ENCODE measurements around the gene LPP.

LPP gene

DNA sequence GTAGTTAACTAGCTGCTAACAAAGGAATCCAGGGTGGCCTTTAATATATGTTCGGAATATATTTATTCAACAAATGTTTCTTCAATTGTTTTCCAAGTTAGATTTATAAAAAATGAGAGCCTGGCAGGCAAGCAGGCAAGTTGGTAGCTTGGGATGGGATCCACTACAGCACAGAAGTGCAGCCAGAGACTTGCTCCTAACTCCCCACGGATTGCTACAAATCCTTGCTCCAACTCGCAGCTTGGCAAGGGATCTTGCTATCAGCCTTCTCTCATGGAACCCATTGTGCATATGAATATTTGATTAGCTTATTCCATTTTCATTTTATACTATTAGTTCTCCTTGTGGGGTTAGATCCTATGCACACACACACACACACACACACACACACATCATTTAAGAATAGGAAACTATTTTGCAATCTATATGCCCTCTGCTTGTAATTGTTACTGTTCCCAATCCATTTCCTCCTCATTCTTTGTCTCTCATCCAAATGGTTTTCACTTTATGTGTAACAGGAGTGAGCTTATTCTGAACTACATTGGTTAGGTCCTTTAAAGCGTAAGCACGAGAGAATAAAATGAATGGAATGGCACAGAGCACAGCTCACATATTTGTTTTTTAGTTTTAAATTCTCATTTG is 505.6 kb downstream of the LPP start:
- no peak for DNase-seq

DNA sequence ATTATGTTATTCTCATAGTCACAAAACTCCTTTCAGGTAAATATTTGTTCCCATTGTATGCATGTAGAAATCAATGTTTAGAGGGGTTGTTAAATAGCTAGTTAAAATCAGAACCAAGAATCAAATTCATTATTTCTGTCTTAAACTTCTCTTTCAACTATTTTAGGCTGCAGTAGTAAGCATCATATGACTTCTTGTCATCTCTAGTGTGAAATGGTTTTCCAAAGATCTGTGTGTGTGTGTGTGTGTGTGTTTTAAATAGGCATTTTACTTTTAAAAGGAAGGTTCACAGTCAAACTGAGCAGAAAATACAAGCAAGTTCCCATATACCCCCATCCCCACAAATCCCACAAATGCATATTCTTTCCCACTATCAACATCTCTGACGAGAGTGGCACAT is 506.5 kb downstream of the LPP start:
- no peak for DNase-seq

DNA sequence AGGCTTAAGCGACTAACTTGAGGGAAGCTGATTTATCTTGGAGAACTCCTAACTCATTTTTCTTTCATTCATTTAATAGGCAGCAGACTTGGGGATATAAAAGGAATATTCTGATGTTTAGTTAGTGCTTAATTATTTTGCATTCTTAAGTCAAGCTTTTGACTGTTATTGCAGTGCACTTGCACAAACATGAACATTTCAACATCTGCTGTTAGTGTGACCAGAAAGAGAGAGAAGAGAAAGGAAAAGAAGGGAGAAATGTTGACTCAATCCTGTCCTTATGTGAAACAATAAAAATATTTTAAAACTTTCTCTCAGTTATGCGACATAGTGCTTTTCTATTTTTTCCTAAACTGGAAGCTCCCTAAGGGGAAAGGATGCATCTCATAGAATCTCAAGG is 507.8 kb downstream of the LPP start:
- DNase-seq, result no peak

DNA sequence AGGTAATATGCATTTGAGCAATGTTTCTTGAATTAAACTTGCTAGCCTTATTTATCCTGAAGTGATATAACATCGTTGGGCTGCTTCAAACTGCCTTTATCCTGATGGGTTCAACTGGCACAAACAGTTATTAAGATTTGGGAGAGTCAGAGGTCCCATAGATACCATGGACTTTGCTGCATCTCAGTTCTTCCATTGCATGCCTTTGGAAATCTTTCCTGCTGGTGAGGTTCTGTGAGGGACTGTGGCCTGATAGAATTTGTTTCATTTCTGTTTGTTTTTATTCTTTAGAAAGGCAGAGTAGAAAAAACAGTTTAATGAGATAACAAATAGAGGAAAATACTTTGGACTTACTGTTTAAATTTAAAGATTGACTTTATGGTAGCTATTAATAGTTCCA is 508.3 kb downstream of the LPP start:
- DNase-seq, result no peak

DNA sequence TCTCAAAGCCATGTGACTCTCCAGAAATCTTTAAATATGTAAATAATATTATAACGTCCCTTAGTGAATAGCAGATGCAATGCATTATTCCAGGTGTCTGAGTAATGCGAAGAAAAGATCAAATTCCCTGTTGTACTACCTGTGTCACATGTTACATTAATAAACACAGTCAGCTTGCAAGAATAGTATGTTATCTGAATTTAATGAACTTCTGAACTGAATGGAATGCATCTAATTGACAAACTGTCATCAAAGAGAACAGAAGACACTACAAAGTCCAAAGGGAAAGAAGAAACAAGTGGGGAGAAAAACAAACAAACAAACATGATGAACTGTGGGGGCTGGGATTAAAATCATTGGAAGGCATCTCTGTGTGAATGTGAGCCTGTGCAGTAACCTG is 508.8 kb downstream of the LPP start:
- no peak for DNase-seq

DNA sequence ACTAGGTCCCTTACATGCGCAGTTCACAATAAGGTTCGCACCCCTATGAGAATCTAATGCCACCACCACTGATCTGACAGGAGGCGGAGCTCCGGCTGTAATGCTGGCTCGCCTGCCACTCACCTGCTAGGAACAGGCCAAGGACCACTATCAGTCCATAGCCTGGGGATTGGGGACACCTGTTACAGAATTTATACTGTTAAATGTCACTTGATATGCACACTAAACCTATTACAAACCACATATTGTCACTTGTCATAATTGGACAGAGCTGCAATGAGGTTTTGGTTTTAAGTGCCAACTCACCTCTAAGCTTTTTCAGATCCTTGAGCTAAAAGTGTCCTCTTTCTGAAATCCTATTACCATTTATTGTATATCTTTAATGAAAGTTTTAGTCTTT is 509.9 kb downstream of the LPP start:
- DNase-seq, result no peak

DNA sequence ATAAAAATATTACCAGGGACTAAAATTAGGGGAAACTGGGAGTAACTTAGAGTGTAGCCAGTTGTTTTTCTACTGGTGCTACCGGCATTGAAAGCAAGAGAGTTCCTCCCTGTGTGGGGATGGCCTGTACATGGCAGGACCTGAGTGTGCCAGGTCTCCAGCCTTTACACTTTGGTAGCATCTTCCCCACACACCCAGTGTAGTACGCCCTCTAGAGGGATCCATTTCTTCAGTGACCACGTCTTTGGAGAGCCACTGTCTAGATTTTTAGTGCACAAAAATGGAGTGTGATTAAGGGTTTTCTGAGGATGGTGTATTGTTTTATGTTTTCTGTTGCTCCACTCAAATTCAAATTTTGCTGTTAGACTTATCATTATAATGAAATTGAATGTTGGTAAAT is 510.8 kb downstream of the LPP start:
- no peak for DNase-seq

DNA sequence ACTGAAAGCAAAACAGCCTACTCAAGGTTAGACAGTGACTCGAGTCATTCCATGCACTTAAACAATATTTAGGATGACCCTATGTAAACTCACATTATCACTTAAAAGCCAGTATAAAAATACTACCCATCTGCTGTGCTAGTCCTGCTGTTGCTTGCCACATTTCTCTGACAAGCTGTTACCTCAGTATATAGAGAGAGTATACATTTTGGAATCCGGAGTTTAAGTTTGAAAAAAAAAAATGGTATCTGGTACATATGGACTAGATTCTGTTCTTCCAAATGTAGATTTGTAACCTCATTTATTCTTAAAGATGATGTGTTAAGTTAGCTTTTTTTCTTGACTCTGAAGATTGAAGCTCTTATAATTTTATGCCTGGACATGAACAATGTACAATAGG is 514.0 kb downstream of the LPP start:
- no peak for DNase-seq

DNA sequence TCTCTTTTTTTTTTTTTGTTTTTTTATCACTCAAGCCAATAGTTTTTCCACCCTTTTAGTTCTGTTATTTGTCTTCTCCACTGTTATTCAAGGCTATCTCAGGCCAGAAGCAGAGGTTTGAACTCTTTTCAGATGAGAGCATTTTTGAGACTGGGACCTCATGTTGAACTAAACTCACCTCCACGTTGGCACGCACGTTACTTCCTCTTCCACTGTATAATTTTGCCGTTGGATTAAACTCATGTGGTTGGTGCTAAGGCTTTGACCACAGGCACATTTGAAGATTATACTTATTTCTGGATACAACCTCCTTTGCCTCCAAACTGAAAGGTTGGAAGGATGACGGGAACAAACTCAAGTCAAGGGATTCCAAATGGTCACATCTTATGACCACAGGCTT is 516.5 kb downstream of the LPP start:
- no peak for DNase-seq

DNA sequence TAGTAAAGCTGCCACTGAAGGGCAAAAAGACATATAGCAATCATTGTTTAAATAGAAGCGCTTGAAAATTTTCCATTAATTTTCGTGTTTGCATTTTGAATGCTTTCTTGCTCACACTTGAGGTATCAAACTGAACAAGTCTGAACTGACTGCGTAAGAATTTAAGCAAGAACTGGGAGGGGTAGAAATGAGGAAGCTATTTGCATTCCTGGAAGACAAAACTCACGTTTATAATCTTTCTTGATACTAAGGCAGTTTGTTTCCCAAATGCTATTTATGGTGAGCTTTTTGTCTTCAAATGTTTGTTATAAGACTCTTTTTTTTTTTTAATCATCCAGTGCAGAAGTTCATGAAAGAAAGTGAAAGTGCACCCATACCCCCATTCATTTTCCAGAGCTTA is 518.0 kb downstream of the LPP start:
- no peak for DNase-seq

DNA sequence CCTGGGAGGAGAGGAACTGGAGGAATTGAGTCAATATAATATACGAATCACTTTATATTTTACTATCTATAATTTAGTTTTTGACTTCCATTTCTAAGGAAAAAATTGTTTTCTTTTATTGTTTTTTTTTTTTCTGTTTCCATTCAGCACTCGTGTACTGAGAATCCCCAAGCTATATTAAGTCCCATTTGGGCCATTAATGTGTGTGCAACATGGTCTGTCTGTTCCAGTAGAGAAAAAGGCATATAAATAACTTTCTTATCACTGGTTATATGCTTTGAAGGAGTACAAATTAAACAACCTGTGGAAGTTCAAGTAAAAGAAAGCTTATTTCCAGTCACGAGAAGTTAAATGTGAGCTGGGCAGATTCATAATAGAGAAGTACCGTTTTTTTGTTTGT is 518.9 kb downstream of the LPP start:
- no peak for DNase-seq

DNA sequence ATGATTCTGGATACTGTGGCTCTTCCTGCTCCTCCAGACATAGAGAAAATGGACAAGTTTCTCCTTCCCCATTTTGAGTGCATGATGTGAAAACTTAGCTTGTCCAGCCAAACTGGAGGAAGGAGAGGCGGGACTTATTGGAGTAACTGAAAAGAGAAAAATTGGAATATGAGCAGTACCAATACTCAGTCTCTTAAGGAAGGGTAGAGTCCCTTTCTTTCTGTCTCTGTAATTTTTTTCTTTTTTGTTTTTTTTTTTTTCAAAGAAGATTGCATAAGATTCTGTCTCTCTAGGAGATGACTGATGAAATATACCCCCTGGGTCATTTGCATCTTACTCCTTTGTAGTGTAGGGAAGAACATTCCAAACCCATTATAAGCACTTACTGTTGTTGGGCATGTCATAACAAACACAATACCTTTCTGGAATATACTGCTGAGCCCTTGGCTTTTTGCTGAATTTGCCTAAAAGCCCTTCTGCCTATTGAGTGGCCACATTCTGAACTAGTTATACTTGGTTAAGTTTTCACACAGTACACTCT is 519.8 kb downstream of the LPP start:
- peak; percentile 88 for DNase-seq

DNA sequence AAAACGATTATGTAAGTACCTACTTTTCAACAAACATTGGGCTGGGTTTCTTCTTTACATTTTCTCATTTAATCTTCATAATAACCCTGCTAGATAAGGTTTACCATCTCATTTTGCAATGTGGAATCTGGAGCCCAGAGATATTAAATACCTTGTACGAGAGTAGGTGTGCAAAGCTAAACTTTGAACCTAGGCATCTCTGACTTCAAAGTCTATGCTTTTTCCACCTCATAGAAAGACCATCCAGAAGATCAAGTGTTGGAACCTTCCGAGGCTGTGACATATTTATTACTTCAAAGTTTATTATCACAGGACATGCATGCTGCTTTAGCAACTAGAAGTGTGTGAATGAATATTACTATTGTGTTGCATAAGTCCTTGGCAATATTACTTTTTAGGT is 520.6 kb downstream of the LPP start:
- DNase-seq, result no peak

DNA sequence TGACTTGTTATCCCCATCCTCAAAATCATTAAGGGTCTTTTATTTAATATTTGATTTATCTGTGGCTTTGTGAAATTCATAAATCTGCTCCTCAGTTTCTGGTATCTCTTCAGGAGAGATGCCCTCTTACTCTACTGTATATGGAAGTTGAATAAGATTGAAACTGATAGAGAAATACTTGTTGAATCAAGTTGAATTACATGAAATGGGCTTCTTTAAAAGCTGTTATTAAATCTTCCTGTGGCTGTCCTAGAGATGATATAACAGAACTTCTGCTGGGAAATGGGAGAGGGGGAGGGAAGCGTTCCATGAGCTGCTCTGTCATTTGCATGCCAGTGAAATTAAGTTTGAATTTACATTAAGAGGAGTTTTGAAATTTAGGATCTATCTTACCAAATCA is 523.4 kb downstream of the LPP start:
- DNase-seq, result no peak

DNA sequence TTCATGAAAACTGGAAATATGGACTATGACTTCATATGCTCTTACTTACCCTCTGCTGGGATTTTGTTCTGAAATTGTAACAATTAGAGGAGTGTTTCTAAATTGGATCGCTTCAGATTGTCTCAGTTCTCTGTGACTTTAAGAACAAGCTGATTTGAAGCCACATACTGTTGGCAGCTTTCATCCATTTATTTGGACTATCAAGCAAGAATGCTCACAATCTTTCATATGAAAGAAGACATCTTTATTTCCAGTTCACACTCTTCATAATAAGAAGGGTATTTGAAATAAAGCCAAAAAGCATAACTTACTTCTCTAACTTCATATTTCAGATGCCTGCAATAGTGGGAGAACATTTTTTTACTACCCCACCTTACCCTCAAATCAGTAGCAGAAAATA is 526.2 kb downstream of the LPP start:
- peak; percentile 69 for DNase-seq

DNA sequence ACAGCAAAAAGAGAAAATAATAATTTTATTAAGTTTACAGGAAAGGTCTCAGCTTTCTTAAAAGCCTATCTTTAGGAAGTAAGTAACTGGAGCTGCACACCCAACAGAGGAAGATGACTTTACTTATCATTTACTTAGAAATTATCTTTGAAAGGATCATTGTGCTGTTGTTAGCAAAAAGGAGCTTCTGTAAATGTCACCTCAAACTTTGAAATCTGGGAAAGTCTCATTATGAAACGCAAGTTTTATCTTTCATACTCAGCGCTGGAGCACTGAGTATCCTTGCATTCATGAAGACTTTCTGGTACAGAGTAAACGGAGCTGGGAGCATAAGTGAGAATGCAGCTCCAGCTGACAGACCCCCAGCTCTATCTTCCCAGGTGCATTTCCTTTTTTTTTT is 526.6 kb downstream of the LPP start:
- DNase-seq, result no peak

DNA sequence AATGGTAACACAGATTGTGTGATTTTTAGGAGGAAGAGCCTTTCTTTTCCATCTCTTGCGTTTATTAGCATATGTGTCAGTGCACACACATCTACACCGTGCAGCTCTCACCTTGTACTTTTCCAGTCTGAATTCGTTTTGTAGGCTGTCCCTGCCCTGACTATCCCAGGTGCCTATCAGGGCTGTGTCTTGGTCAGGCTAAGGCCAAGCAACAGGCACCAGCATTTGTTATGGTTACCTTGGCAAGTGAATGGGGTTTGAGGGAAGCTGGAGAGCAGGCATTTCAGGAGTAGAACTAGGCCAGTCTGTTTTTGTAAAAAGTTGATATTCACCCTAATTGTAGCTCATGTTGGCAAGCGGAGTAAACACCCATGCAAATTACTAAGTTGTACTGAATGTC is 528.4 kb downstream of the LPP start:
- no peak for DNase-seq

DNA sequence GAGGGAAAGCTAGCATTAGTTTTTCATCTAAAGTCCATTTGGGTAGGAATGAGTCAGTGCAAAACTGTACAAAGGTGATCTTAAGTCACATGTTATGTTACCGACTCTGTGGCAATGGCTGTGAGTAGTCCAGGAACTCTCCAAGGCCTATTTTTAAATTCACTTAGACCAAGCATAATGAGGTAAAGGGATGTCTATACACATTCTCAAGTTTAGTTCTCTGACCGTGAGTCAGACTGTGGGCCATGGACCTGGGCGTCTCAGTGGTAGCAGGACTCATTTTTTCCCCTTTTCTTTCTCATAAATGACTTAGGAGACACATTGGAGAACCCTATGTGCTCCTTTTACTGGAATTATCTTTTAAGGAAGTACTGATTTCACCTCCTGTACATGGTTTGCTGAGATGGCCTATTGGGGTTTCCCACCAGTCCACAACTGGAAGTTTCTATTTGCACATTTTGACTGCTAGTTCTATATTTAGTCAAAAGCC is 529.1 kb downstream of the LPP start:
- DNase-seq, result peak; percentile 74

DNA sequence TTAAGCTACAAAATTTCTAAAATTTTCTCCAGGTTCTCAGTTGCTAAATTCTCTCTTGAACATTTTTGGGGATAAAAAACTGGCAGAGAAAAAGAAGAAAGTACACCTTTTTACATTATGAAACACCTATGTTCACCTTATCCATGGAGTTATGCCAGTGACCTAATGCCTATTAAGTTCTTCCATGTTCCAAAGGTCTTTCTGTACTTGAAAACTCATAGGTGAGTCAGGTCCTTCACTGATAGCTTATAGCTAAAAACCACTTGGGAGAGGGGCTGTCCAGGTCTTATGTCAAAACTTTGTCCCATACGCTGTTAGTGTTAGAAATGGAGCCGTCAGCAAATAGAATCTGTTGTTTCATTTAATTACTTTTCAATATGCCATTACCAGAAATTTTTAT is 530.3 kb downstream of the LPP start:
- no peak for DNase-seq

DNA sequence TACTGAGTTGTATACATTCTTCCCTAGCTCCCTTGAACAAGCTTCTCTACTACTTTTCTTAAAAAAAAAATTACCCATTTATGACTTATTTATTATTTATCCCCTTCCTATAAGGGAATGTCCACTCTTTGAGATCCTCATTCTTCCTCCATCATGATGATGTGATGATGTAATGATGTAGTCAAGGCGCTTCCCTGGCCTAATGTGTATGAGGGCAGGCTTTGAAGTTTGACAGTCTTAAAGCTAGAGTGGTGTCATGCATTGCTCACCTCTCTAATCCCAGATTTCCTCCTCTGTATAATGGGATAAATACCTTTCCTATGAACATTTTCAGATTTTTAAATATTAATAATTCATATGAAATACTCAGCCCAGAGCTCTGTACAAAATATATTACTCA is 531.8 kb downstream of the LPP start:
- DNase-seq, result no peak

DNA sequence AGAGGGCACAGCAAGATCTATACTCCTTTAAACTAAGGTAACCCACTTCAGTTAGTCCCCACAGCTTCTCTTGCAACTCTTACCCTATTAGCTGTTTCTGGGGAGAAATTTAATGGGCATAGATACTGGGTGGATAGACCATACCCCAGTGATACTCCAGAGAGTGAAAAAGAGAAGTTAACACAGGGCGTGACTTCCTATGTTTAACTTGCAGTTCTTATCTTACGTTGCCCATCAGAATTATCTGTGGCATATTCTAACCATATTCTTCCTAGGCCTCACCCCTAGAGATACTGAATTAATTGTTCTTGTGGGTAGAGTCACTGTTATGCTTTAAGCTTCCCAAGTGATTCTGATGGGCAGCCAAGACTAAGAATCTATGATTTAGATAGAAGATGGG is 532.4 kb downstream of the LPP start:
- no peak for DNase-seq

DNA sequence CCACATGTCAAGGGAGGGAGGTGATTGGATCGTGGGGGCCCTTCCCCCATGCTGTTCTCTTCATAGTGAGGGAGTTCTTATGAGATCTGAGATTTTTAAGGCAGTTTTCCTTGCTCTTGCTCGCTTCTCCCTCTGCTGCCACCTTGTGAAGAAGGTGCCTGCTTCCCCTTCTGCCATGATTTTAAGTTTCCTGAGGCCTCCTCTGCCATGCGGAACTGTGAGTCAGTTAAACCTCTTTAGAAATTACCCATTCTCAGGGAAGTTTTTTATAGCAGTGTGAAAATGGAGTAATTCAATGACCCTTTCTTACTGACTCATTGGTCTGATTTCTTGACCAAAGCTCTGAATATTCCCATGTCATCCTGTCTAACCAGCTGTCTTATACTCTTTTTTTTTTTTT is 533.4 kb downstream of the LPP start:
- DNase-seq, result peak; percentile 66

DNA sequence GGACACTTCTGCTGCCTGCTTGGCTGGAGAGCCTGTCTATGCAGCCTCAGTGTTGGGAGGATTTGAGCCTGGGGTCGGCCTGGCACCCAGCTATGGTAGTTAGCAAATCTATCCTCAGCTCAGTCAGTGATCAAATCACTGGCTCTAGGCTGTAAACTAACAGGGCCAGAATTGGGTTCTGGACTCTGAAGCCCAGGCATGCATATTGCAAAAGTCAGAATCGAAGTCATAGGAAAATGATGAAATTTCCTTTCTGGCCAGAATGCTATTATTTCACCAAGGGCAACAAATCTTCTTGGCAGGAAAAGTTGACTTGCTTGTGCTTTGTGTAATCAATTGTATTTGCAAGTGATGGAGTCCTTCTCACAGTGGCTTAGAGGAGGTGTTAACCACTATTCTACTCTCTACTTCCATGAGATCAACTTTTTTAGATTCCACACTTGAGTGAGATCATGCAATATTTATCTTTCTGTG is 535.2 kb downstream of the LPP start:
- peak; percentile 84 for DNase-seq

DNA sequence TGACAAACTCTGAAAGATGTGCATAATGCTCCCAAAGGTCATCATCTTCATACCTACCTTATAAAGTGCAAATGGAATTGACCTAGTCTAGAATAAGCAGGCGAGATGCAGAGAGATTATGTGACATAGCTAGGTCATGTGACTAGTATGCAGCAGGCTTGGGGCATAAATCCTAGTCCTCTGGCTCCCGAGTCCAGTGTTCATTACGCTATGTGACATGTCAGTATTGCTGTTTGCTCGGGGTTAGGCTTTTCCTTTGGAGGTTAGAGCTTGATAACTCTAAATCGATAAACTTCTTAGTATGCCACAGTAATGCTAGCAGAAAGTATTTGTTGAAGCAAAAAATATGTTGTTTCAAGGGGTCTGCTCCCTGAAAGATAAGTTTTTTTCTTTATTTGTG is 536.1 kb downstream of the LPP start:
- DNase-seq, result no peak

DNA sequence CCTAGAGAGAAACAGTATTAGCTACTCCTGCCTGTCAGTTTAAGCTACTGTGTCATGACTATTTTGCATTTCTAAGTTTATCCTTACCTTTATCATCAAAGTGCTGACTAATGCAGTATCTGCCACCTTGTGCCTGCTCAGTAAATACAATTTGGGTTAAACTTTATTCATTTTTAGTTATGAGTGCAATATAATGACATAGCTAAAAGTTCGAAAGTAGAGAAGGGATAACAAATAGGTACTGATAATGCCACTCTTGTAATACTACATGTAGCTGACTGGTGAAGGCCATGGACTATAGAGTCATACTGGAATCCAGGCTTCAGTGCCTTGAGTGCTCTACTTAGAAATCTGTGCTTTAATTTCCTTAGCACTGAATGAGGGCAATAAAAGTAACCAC is 537.0 kb downstream of the LPP start:
- no peak for DNase-seq
